Measurements from ENCODE around the gene MAL. TPM values are rescaled to one million over a fixed set of nuclear protein-coding genes. Genes with fewer than 3 reads are reported as not detected.

MAL gene
- total and polyA plus RNA-seq, 8 donors: 0.25 to 1.9 (median 0.81) TPM; not detected in 1

DNA sequence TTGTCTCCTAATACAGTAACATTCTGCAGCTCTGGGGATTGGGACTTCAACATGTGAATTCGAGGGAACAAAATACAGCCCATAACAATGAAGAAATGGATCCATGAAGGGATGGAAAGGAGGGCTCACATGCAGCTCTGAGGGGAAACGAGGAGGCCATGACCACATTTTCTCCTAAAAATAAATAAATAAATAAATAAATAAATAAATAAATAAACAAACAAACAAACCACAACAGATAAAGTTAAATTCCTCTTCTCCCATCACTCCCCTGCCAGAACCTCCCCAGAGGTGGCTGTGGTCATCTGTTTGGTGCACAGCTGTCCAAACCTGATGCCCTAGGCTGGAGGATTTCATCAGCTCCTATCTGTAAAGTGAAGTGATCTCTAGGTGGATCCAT lies 42.7 kb downstream of the MAL start:
- TF ChIP-seq, protein P1, sequence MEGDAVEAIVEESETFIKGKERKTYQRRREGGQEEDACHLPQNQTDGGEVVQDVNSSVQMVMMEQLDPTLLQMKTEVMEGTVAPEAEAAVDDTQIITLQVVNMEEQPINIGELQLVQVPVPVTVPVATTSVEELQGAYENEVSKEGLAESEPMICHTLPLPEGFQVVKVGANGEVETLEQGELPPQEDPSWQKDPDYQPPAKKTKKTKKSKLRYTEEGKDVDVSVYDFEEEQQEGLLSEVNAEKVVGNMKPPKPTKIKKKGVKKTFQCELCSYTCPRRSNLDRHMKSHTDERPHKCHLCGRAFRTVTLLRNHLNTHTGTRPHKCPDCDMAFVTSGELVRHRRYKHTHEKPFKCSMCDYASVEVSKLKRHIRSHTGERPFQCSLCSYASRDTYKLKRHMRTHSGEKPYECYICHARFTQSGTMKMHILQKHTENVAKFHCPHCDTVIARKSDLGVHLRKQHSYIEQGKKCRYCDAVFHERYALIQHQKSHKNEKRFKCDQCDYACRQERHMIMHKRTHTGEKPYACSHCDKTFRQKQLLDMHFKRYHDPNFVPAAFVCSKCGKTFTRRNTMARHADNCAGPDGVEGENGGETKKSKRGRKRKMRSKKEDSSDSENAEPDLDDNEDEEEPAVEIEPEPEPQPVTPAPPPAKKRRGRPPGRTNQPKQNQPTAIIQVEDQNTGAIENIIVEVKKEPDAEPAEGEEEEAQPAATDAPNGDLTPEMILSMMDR (IDR thresholded peaks at IDR 0.05): no peak
- WGBS, 2 donors: 57 to 74% methylated on average over 2 of the region's 2 CpGs

DNA sequence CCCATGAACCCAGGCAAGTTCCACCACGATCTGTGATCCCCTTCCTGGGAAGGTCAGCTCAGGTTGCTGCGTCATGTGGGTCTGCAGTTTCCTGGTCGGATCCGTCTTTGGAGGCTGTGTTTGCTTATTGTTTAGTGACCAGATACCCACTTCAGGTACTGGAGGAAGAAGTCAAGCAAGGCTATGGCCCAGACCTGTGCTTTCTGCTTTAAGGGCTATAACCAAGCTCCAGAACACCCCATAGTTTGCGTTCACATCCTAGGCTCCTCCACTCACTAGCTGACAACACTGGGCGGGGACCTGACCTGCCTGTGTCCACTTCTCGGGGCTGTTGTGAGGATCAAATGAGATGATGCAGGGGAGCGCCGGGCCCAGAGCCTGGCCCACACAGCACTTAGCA lies 44.0 kb downstream of the MAL start:
- H3K27me3 ChIP-seq: no peaks in the 10 kb centered on the region
- WGBS, 2 donors: 58 to 66% methylated on average over 9 of the region's 9 CpGs
- no peaks in the 10 kb centered on the region for H3K36me3 ChIP-seq
- no peak overlapping the region for H3K4me3 ChIP-seq
- TF ChIP-seq, protein P1 (IDR thresholded peaks at IDR 0.05): no peak
- H3K27ac ChIP-seq: no peak overlapping the region
- no peaks in the 10 kb centered on the region for H3K9me3 ChIP-seq
- FAIRE-seq (no peak), ATAC-seq (no peak), DNase-seq (no peak)
- intact Hi-C loops (cut with DNase I): no loop called here
- no peaks in the 10 kb centered on the region for H3K4me1 ChIP-seq

More for the DNA sequence above, 42.7 kb downstream of the MAL start:
- Histone ChIP-seq H3K4me3 (no peak overlapping the region), H3K9me3 (no peaks in the 10 kb centered on the region), H3K36me3 (no peaks in the 10 kb centered on the region), H3K4me1 (no peaks in the 10 kb centered on the region), H3K27ac (no peak overlapping the region), H3K27me3 (no peaks in the 10 kb centered on the region)
- FAIRE-seq (no peak), ATAC-seq (no peak), DNase-seq (no peak)
- intact Hi-C loops (cut with DNase I): no loop called here

DNA sequence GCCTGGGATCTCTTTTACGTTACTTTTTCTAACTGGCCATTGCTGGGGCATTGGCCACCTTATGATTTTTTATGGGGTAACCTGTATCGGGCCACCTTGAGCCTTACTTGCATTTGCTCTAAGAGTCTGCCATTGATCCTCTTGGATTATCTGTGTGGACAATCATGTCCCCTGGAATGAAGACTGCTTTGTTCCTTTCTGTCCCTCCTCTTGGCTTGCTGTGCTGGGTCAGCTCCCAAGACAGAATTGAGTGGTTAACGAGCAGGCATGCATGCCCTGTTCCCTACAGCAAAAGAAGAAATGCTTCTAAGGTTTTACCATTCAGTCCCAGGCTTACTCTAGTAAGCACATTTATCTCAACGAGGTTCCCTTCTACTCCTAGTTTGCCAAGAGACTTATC lies 46.3 kb downstream of the MAL start:
- Histone ChIP-seq H3K9me3 (no peaks in the 10 kb centered on the region), H3K4me3 (no peak overlapping the region), H3K27me3 (no peaks in the 10 kb centered on the region), H3K36me3 (no peaks in the 10 kb centered on the region), H3K27ac (no peak overlapping the region), H3K4me1 (no peaks in the 10 kb centered on the region)
- ATAC-seq: no peak
- TF ChIP-seq, protein P1 (IDR thresholded peaks at IDR 0.05): no peak
- no peak for FAIRE-seq
- intact Hi-C loops (cut with DNase I): no loop called here
- WGBS, 2 donors: 50 to 51% methylated on average over 4 of the region's 4 CpGs
- DNase-seq: no peak

DNA sequence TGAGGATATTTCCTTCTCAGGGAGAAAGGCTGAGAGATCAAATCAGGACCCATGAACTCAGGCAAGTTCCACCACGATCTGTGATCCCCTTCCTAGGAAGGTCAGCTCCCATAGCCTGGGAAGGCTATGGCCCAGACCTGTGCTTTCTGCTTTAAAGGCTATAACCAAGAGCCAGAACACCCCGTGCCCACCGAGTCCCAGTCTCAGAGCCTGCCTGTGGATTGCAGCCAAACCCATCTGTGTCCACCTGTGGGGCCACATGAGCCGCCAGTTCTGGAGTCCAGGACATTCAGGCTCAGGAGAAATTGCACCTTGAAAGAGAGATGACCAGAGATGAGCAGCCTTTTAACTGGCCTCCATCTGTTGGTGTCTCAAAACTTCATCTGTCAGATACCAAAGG lies 46.9 kb downstream of the MAL start:
- H3K4me1 ChIP-seq: peaks cover 0 to 3% (median 0%) of the 10 kb centered on the region in 3 donors
- FAIRE-seq: no peak

More for the DNA sequence above, 46.9 kb downstream of the MAL start:
- no peak for ATAC-seq
- H3K27ac ChIP-seq: no peak overlapping the region
- H3K9me3 ChIP-seq: no peaks in the 10 kb centered on the region
- intact Hi-C loops (cut with DNase I): no loop called here
- H3K4me3 ChIP-seq: no peak overlapping the region
- TF ChIP-seq, protein P1 (IDR thresholded peaks at IDR 0.05): no peak
- no peak for DNase-seq
- no peaks in the 10 kb centered on the region for H3K27me3 ChIP-seq
- H3K36me3 ChIP-seq: no peaks in the 10 kb centered on the region
- WGBS, 2 donors: 44 to 64% methylated on average over 4 of the region's 4 CpGs
